Cerebellar nuclear complex (tissue), 1 donor: ENCODE results near the gene TTLL1.

Experiments used
- DNase-seq, 2 experiments: peaks; one replicate each; lab custom pipeline; 2025; lab: John Stamatoyannopoulos, UW

TTLL1 gene

DNA sequence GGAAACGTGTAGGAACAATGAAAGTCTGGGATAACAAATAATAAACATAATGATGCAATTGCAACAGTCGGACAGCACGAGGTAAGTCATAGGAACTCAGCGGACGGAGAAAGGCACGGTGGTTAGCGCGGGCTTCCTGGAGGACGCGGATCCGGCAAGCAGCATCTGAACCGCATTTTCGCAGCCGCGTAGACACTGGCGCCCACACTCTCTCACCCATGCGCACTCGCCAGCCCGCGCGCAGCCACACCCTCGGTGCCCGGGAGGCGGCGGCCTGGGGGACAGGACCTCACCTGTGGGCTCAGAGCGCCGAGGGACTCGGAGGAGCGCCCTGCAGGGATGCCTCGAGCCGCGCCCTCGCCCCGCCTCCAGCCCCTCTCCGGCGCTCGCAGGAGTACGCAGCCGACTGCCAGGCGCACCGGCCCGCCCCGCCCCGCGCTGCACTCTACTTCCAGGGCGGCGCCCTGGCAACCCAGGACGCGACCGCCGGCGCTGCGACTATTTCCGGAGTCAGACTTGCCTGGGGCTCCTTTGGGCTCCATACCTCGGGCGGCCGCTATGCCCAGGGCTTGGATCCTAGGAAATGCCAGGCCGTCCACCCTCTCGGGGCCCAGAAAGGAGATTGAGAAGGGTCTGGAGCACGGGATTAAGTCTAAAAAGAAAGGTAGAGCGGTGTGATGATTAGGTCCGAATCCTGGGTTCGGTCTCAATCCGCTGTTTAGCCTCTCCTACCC lies at the start of gene TTLL1:
TTLL1 (minus strand) TSS at position 408 of the 734 bp plus-strand sequence. CDS start 13,805 bp downstream, outside the sequence.
- peak in 1 of 2 experiments; percentile 52 for DNase-seq

DNA sequence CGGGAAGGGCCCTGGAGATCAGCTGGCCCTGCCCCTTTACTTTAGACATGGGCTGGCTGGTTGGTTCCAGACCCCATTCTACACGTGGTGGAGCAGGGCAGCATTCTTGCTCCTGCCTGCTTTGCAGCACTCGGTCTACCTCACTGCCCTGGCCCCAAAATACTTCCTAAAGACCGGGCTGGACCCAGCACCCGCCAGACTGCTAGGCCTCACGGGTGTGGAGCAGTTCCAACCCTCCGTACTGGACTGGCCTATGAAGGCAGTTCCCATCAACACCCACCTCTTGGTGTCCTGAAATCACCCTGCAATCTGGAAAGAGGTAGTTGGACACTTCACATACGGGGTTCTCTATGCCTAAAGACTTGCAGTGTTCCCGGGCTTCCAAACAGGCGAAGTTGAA lies 47.6 kb upstream of the TTLL1 start:
- DNase-seq, result no peak

DNA sequence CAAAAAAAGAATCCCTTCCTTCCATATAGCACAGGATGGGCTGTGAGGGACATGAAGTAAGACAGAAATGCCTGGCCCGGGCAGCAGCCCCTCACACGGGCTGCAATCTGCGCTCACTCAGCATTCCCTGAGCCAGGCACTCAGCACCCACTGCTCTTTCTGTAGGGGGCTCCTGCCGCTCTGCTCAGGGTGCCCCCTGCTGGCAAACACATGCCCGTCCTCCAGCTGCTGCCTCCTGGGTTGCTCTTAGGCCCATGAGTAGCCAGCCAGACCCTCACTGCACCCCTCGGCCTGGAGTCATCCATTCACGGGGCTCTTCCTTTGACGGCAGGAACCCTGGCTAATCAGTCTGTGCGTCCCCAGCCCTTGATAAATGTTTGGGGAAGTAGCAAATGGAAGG lies 47.1 kb upstream of the TTLL1 start:
- DNase-seq, result no peak

DNA sequence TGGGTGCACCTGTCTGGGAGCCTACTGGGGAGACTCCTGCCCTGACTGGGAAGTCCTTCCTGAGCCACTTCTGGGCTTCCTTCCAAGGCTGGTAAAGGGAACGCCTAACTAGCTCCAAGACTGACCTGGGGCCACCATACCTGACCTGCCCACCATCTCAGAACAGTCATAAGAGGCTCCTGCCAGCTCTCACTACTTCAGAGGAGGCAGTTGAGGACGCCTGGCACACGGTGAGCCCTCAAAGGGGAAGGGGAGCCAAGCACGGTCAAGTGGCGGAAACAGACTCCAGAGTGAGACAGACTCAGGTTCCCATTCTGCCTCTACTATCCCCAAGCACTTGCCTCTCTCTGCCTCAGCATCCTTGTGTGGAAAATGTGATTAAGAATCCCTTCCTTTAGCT lies 46.4 kb upstream of the TTLL1 start:
- DNase-seq, result no peak

DNA sequence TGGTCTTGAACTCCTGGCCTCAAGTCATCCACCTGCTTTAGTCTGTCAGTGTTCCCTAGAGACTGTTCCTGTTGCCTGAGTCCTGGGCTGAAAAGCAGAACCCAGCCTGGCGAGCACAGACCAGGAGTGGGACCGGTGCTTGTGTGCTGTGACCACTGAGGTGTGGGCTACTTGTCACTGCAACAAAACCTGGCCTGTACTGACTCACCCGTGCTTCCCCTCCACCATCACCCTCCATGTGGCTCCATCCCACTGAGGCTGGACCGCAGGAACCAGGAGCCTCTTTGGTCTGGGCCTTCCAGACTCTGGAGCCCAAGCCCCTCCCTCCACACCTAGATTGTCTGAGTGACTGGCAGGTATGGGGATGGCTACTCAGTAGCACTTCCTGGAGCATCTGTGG lies 45.4 kb upstream of the TTLL1 start:
- DNase-seq, result no peak

DNA sequence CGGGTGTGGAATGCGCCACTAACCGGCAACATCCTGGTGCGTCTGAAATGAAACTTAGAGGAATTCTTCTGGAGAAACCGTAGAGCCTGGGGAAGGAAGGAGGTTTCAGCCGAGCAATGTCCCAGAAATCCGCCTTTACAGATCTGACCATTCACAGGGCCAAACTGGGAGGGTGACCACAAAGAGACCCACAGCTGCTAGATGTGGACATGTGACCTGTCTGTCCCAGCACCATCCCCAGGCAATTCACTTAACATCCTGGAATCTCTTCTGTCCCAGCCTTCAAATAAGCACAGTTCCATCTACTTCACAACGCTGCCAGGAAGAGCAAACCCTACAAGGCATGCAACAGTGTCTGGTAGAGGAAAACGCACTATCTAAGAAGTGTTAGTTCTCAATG lies 44.2 kb upstream of the TTLL1 start:
- no peak for DNase-seq

DNA sequence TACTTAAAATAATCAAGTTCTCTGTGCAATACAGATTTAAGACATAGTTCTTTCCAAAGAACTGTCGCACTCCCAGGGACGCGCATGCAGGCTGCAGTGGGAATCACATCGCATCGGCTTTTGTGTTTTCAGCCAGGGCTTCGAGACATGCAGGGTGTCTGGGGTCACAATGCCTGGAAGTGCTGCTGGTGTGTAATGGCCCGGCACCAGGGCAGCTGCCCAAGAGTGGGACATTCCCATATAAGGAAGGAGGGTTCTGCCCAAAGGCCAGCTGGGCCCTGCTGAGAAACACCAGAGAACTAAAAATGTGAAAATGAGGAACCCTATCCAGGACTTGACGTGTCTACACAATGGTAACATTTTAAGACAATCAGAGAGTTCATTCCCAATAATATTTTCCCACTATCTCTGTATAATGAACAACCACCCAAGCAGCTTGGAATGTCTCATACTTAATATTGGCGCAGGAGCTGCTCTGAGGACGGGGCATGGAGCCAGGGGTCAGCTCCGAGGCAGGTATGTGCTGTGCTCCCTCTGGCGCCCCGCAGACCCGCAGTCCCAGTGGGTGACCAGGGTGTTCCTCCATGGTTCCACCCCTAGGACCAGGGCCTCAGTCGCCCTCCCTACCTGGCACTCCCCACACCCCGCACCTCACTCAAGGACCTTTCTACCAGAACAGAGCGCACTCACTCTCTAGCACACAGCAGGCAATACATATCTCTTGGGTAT lies 42.7 kb upstream of the TTLL1 start:
- DNase-seq, result no peak

DNA sequence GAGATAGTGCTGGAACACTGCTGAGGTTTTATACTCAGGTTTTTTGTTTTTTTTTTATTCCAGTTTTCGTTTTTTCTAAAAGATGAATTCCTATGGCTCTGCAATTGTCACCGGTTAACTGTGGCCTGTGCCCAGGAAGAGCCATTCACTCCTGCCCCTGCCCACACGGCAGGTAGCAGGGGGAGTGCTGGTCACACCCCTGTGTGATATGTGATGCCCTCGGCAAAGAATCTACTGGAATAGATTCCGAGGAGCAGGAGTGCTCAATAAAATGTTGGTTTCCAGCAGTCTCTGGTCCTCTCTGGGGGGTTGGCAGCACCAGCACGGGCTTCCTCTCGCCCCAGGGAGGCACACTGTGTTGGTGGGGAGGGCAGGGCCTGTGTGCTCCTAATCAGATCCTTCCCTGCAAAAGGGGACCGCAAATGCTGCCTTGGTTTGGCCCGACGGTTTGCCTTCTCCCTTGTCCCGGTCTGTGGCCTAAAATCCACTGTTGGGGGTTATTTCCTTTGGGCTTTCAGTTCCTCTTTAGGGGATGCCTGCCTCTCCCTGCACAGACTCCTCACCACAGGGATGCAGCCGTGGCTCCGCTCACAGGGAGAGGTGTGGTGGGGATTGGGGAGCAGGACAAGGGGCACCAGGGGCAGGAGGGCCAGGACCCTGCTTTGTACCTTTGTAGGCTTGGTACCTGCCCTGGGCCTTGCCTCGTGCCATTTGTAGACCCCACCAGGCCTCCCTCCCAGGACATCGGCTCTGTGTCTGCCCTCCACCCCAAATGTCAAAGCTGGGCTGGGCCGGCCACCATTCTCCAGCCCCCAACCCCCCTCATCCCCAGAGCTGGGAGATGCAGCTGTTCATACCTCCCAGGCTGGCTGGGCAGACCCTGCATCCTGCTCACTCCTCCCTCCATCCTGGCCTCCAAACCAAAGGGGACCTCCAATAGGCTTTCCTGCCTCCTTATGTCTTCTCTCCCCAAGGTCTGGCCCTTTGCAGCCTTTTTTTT lies 40.5 kb upstream of the TTLL1 start:
- no peak for DNase-seq

DNA sequence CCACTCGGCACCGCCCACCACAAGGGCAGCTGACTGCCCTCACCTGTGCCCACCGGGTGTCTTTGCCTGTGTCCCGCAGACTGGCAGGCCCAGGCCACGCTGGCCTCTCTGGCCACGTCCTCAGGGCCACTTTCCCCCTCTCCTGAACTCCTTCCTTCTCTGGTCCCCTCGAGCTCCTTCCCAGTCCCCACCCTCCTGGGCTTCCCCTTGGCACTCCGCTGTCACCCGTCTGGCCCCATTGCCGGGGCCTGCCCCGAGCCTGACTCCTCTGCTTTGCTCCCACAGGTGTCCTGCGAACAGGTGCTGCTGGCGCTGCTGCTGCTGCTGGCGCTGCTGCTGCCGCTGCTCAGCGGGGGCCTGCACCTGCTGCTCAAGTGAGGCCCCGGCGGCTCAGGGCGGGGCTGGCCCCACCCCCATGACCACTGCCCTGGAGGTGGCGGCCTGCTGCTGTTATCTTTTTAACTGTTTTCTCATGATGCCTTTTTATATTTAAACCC lies 39.8 kb upstream of the TTLL1 start:
- DNase-seq, result no peak

DNA sequence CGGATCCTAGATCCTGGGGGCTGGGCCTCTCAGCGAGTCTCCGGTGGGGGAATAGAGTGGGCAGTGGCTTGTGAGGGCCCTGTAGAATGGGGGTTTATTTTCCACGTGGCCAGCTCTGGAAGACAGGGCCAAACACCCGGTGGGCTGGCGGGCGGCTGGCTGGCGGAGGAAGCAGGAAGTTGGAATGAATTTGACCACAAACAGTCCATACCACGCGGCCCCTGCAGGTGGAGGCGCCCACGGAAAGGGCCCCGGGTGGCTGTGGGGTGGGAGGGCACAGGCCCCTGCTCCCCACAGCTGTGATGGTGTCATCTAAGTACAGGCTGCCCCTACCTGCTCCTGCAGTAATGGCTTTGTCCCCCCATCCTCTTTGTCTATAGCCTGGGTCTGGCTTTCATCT lies 38.9 kb upstream of the TTLL1 start:
- DNase-seq, result no peak

DNA sequence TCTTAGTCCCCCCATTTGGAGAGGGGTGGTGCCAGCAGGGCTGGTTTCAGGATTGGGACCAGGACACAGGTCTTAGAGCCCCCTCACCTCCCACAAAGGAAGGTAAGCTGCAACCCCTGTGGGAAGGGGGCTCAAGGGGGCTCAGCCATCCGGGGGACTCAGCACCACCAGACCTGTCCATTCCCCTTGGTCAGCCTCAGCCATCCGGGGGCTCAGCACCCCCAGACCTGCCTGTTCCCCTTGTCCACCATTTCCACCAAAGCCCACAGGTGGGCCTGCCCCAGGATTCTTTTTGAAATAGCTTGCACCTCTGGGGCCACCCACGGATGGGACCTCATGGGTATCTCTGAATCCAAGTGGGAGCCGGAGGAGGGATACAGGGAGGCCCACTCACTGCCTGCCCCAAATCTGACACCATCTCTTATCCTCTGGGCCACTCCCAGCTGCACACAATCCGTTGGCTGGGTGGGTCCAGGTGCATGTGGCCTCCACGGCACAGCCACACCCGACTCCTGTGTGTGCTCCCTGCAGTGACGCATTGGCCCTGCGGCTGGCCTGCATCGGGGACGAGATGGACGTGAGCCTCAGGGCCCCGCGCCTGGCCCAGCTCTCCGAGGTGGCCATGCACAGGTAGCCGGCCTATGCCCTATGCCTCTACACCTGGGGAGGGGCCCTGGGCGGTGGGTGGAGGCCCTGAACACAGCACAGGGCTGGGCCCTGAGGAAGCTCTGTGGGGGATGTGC lies 38.1 kb upstream of the TTLL1 start:
- no peak for DNase-seq

DNA sequence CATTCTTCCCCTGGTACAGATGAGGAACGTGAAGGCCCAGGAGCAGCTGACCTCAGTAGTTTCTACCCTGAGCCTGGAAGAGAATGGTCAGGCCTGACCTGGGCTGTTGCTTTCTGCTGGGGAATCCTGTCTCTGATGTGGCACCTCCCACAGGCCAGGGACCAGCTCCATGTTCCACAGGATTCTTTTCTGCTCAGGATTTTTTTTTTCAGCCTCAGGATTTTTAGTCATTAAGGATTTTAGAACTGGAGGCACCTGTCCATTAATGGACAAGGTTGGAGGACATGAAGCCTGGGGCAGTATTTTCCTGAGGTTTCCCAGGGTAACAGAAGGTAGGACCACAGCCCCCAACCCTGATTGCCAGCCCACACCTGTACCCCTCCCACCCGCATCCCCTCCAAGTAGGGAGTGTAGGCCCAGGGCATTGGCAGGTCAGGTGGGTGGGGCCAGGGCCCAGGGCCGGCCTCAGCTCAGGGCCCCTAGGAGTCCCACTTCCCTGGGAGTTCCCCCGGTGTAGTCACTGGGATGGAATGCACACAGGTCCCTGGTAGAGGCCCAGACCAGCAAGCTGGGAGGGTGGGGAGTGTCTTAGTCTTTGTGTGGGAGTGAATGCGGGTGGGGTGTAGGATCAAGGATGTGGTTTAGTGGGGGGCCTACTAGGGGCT lies 37.4 kb upstream of the TTLL1 start:
- DNase-seq, result no peak

DNA sequence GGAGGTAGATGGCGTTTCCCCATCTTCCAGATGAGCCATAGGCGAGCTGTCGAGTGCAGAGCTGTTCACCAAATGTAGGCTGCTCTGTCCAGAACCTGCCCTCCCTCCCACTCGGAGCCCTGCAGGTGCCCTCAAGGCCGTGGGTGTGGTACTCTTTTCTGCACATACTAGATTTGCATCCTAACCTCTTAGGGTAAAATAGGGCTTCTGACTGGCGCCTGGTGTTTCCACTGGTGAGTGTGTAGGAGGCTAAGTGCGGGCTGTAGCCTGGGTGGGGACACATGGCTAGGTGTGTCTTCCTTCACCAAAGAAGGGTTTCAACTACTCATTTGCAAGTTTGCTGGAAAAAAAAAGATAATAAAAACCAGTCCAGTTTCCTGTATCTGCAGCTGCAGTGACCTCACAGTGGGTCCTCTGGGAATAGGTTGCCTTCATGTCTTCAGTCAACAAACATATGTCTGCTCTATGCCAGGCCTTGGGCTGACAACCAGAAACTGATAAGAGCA lies 29.8 kb upstream of the TTLL1 start:
- DNase-seq, result no peak

DNA sequence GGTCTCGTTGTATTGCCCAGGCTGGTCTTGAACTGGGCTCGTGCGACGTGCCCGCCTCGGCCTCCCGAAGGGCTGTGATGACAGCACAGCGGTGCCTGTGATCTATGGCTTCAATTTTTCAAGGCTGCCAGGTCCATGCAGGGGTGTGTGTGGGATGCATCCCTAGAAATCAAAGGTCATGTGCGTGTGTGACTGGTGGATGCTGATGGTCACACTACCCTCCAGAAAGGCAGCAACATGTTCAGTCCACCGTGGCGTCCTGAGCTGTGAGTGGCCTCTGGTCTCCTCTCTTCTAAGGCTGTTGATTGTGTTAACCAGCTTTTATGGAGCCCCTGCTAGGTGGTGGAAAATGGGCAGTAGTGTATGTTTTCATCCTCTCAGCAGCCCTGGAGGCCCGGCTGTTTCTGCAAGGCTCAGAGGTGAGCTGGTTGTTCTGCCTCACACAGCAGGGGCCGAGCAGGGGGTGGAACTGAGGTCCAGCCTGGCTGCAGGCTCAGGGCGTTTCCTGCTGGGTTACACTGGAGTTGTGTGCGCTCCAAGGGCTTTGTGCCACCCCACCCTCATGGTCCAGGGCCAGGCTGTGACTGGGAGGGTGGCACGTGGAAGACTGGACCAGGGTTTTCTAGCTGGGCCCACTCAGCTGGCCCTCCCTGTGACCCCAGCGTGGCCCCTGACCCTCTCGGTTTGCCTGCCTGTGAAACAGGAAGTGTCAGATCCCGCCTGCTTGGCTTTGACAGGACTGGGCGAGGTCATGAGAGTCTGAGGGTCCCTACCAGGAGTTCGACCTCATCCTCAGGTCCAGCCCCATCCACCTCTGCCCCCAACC lies 29.0 kb upstream of the TTLL1 start:
- DNase-seq, result no peak

DNA sequence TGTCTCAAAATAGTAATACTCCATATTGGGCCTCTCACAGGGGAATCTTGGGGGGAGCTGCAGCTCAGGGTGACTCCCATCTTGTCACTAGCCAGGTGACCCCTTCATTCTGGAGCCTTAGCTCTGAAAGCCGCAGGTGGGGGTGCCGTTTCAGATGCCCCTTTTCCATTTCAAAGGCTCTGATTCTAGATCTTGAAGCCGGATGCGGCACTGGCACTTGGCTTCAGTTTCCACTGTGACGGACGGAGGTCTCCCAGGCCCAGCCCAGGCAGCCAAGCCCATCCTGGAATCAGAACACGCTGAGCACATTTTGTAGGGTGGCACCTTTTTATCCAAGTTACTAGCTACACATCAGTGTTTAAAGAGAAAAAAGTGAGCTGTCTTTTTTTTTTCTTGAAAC lies 27.7 kb upstream of the TTLL1 start:
- DNase-seq, result no peak

DNA sequence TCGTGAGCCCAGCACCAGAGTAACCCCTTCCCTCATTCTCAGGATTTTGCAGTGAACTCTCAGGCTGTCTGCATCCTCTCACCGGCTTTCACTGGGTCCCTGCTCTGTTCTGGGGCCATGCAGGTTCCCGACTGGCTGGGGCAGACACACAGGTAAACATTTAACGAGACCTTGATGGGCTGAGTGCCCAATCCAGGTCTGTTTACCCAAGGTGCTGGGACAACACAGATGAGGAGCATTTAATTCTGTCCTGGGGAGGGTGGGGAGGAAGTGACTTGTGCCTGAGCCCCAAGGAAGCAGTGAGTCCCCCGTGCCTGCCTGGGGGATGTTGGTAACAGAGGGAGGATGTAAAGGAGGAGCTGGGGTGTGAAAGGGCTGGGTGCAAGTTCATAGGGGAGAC lies 25.8 kb upstream of the TTLL1 start:
- no peak for DNase-seq

DNA sequence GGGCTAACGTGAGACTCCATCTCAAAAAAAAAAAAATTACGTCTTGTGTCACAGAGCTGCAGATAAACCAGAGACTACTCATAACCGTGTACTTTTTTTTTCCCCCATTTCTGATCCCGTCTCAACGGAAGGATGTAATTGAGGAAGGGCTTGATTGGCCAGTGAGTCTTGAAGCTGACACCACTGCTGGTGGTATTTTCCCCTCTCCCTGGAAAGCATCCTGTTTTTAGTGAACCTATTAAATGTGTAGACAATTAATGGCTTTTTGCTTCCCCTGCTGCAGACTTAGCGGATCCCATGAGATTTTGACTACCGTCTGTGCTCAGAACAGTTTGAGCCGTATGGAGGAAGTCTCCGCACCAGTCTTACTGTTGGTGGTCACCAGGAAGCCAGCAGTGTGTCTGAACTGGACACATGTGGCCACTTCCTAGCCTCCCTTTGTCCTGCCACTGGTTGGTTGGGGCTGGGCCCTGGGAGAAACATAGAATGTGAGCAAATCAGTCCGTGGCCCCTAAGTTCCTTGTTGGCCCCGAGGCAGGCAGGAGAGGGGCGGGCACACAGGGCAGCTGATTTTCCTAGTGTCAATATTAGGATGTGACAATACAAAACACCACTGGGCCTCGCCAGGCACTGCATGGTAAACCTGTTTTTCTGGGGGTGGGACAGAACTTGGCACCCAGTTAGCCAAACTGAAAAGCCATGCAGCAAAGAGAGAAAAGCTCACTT lies 24.5 kb upstream of the TTLL1 start:
- no peak for DNase-seq

DNA sequence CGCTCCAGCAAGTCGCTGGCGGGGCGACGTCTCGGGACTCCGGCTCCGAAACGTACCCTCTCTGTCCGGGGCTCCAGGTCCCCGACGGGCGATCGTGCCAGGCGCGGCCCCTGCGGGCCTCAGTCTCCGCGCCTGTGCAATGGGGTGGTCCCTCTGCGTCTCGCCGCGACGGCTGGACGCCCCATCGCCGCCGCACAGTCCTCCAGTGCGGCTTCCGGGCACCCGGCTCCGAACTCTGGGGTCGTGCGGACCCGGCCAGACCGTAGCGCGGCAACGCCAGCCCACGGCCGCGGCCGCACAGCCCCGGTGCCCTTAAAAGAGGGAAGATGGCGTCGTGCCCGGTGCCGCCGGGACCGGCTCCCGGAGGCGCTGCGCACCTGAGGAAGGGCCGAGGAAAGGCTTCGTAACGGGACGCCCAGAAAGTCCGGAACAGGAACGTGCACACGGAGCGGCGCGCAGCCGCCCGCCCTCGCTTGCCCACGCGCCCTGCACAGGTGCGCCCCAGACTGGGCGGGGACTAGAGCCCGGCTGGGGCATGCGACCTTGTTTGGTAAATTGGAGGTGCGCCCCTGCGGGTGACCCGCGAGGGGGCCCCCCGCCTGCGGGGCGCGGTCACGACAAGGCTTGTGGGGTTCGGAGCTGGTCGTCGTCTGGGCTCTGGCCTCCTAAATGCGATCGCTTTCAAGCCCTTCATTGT lies 21.9 kb upstream of the TTLL1 start:
- no peak for DNase-seq
